HepG2 (cell line): ENCODE measurements around the gene NOXO1. TPM values are rescaled to one million over a fixed set of nuclear protein-coding genes. Genes with fewer than 3 reads are reported as not detected.

Experiments used
- KLF16 ChIP-seq, 2 experiments: sonication (generic) in 1 of 2; formaldehyde crosslinking in 1 of 2; IDR thresholded peaks; 2 replicates each; pipeline versions ENCODE4 v1.6.1 to v1.8.0; 2016 to 2023; ENCODE audit warnings: missing genetic modification reagents in 2 of 2, missing compliant biosample characterization in 1 of 2
- PRPF4 ChIP-seq: fragments of 200-400 bp; formaldehyde crosslinking; IDR thresholded peaks from 2 replicates; pipeline ENCODE4 v1.6.1; 2016; ENCODE audit warnings: low read length, low read depth; ENCODE audit not compliant: poor library complexity, severe bottlenecking
- SYNCRIP ChIP-seq: fragments of 200-400 bp; formaldehyde crosslinking; IDR thresholded peaks from 2 replicates; pipeline ENCODE4 v1.6.1; 2018; ENCODE audit warnings: mild to moderate bottlenecking, low read depth, low read length; ENCODE audit not compliant: insufficient read depth
- ZBTB20 ChIP-seq: sonication (generic); formaldehyde crosslinking; IDR thresholded peaks from 2 replicates; pipeline ENCODE4 v1.8.1; 2023; ENCODE audit warnings: missing genetic modification reagents, low read depth, mild to moderate bottlenecking, borderline replicate concordance
- ZC3H13 ChIP-seq: sonication (generic); formaldehyde crosslinking; IDR thresholded peaks from 2 replicates; pipeline ENCODE4 v1.8.1; 2023; ENCODE audit warnings: mild to moderate bottlenecking, missing genetic modification reagents, moderate library complexity
- ZNF143 ChIP-seq: sonication (generic); formaldehyde crosslinking; IDR thresholded peaks from 2 replicates; pipeline ENCODE4 v1.4.0; 2020; ENCODE audit warnings: missing genetic modification reagents
- ZNF703 ChIP-seq: sonication (generic); formaldehyde crosslinking; IDR thresholded peaks from 2 replicates; pipeline ENCODE4 v1.5.1; 2020; ENCODE audit warnings: missing genetic modification reagents, mild to moderate bottlenecking, moderate library complexity, borderline replicate concordance
- ZSCAN21 ChIP-seq: sonication (generic); formaldehyde crosslinking; IDR thresholded peaks from 2 replicates; pipeline ENCODE4 v1.8.0; 2022; ENCODE audit warnings: mild to moderate bottlenecking, missing genetic modification reagents, moderate library complexity, borderline replicate concordance
- polyA plus RNA-seq, 8 experiments: library from polyadenylated mRNA; depleted of rRNA in 3 of 8; stranded (reverse) in 7 of 8; unstranded in 1 of 8; fragments of >200 nt; fragmentation: Illumina TruSeq in 4 of 8; extraction: Trizol in 4 of 8; gene quantifications; 2 replicates each; pipeline versions ENCODE4 v1.2.1 to v1.2.3, GENCODE V29; 2011 to 2016; ENCODE audit warnings: low read depth in 4 of 8, missing spikeins in 1 of 8, mixed read lengths in 1 of 8; ENCODE audit not compliant: insufficient read depth in 1 of 8
- total RNA-seq, 5 experiments: library from RNA; depleted of rRNA; stranded (reverse); fragments of >200 nt; fragmentation: Illumina TruSeq; extraction: Trizol; gene quantifications; 2 replicates each; pipeline ENCODE4 v1.2.3, GENCODE V29; 2016; ENCODE audit warnings: low read depth in 1 of 5
- TF ChIP-seq, protein P1 (sequence below): sonication (generic); formaldehyde crosslinking; IDR thresholded peaks from 2 replicates; pipeline ENCODE4 v1.4.0; 2020; ENCODE audit warnings: missing genetic modification reagents, borderline replicate concordance
- TF ChIP-seq, protein P2 (sequence below): sonication (generic); formaldehyde crosslinking; IDR thresholded peaks from 2 replicates; pipeline ENCODE4 v1.4.0; 2020; ENCODE audit warnings: missing genetic modification reagents

The NOXO1 gene
- total and polyA plus RNA-seq, 2 of the 13 experiments (the other 11 are each of a cell fraction or from before 2014, with no cell fraction given) = 0.69 to 1.4 TPM

DNA sequence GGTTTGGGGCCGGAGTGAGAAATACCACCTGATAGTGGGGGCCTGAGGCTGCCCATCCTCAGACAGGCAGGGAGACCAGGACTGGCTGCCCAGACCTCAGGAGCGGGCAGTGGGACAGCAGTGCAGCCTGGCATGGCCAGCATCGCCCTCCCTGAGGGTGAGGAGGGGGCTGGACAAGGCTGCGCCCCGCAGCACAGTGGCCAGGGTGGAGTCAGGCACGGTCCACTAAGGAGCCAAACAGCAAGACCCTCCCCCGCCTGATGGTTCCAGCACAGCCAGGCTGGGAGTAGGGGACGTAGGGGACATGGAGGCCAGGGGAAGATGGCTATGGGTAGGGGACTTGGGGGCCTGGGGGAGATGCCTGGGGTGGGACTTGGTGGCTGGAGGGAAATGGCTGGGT, 25.0 kb upstream of the NOXO1 start (continued):
- TF ChIP-seq, protein P1, sequence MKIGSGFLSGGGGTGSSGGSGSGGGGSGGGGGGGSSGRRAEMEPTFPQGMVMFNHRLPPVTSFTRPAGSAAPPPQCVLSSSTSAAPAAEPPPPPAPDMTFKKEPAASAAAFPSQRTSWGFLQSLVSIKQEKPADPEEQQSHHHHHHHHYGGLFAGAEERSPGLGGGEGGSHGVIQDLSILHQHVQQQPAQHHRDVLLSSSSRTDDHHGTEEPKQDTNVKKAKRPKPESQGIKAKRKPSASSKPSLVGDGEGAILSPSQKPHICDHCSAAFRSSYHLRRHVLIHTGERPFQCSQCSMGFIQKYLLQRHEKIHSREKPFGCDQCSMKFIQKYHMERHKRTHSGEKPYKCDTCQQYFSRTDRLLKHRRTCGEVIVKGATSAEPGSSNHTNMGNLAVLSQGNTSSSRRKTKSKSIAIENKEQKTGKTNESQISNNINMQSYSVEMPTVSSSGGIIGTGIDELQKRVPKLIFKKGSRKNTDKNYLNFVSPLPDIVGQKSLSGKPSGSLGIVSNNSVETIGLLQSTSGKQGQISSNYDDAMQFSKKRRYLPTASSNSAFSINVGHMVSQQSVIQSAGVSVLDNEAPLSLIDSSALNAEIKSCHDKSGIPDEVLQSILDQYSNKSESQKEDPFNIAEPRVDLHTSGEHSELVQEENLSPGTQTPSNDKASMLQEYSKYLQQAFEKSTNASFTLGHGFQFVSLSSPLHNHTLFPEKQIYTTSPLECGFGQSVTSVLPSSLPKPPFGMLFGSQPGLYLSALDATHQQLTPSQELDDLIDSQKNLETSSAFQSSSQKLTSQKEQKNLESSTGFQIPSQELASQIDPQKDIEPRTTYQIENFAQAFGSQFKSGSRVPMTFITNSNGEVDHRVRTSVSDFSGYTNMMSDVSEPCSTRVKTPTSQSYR = no peak
- no peak for TF ChIP-seq ZC3H13 (CRISPR knock-in tag)
- TF ChIP-seq SYNCRIP = no peak
- no peak for TF ChIP-seq ZNF703
- TF ChIP-seq ZNF143 (CRISPR knock-in tag) = no peak
- no peak for TF ChIP-seq ZSCAN21
- no peak for TF ChIP-seq KLF16 (CRISPR knock-in tag; IDR thresholded peaks at IDR 0.05)
- TF ChIP-seq PRPF4 = no peak
- no peak for TF ChIP-seq ZBTB20 (CRISPR knock-in tag)
- TF ChIP-seq, protein P2, sequence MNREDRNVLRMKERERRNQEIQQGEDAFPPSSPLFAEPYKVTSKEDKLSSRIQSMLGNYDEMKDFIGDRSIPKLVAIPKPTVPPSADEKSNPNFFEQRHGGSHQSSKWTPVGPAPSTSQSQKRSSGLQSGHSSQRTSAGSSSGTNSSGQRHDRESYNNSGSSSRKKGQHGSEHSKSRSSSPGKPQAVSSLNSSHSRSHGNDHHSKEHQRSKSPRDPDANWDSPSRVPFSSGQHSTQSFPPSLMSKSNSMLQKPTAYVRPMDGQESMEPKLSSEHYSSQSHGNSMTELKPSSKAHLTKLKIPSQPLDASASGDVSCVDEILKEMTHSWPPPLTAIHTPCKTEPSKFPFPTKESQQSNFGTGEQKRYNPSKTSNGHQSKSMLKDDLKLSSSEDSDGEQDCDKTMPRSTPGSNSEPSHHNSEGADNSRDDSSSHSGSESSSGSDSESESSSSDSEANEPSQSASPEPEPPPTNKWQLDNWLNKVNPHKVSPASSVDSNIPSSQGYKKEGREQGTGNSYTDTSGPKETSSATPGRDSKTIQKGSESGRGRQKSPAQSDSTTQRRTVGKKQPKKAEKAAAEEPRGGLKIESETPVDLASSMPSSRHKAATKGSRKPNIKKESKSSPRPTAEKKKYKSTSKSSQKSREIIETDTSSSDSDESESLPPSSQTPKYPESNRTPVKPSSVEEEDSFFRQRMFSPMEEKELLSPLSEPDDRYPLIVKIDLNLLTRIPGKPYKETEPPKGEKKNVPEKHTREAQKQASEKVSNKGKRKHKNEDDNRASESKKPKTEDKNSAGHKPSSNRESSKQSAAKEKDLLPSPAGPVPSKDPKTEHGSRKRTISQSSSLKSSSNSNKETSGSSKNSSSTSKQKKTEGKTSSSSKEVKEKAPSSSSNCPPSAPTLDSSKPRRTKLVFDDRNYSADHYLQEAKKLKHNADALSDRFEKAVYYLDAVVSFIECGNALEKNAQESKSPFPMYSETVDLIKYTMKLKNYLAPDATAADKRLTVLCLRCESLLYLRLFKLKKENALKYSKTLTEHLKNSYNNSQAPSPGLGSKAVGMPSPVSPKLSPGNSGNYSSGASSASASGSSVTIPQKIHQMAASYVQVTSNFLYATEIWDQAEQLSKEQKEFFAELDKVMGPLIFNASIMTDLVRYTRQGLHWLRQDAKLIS (CRISPR knock-in tag) = no peak
